ENCODE results near the gene BCAR3.

The BCAR3 gene

GRCh38 chr1:93591676-93592550 is 89.7 kb downstream of the BCAR3 start:
- peak overlapping the region; percentile 87 for H3K27ac ChIP-seq
- TF ChIP-seq, protein P1, sequence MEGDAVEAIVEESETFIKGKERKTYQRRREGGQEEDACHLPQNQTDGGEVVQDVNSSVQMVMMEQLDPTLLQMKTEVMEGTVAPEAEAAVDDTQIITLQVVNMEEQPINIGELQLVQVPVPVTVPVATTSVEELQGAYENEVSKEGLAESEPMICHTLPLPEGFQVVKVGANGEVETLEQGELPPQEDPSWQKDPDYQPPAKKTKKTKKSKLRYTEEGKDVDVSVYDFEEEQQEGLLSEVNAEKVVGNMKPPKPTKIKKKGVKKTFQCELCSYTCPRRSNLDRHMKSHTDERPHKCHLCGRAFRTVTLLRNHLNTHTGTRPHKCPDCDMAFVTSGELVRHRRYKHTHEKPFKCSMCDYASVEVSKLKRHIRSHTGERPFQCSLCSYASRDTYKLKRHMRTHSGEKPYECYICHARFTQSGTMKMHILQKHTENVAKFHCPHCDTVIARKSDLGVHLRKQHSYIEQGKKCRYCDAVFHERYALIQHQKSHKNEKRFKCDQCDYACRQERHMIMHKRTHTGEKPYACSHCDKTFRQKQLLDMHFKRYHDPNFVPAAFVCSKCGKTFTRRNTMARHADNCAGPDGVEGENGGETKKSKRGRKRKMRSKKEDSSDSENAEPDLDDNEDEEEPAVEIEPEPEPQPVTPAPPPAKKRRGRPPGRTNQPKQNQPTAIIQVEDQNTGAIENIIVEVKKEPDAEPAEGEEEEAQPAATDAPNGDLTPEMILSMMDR (IDR thresholded peaks at IDR 0.05): no peak
- no peak for TF ChIP-seq ZFX (IDR thresholded peaks at IDR 0.05; ENCODE audit: borderline replicate concordance)

DNA sequence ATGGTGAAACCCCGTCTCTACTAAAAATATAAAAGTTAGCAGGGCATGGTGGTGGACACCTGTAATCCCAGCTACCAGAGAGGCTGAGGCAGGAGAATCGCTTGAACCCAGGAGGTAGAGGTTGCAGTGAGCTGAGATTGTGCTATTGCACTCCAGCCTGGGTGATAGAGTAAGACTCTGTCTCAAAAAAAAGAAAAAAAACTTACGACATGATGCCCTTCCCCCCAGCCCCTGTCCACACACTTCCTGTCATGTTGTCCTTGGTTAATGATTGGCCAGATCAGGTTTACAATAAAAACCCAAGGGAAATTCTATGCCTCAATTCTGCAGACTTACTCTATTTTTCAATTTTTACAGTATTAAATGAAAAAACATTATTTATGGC is 90.4 kb downstream of the BCAR3 start:
- H3K27ac ChIP-seq: peak overlapping the region; percentile 87

GRCh38 chr1:93588955-93589354 is 92.7 kb downstream of the BCAR3 start:
- no peak overlapping the region for H3K27ac ChIP-seq
- no peak for TF ChIP-seq ZFX (IDR thresholded peaks at IDR 0.05; ENCODE audit: borderline replicate concordance)
- TF ChIP-seq, protein P1 (IDR thresholded peaks at IDR 0.05): no peak

- TF ChIP-seq, protein P1 (IDR thresholded peaks at IDR 0.05): no peak
- TF ChIP-seq ZFX (IDR thresholded peaks at IDR 0.05; ENCODE audit: borderline replicate concordance): no peak
- H3K27ac ChIP-seq: no peak overlapping the region
These were observed 93.4 kb downstream of the BCAR3 start for GRCh38 chr1:93588206-93588605.

DNA sequence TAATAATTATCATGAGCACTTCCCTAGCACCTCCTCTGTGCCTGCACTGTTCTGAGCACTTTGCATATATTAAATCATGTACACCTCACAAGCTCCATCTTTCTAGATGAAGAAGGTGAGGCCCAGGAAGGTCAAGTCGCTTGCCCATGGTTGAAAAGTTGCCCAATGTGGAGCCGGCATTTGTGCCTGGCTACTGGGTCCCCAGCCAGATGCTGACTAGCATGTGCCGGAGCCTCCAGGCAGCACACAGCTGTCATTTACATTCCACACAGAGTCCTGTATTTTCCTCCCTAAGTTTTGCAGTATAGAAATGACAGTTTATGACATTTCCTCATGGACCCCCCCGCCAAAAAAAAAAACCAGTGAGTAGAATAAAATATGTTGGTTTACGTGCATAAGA is 94.3 kb downstream of the BCAR3 start:
- no peak for TF ChIP-seq ZFX (IDR thresholded peaks at IDR 0.05; ENCODE audit: borderline replicate concordance)
- TF ChIP-seq, protein P1 (IDR thresholded peaks at IDR 0.05): no peak
- H3K27ac ChIP-seq: no peak overlapping the region

DNA sequence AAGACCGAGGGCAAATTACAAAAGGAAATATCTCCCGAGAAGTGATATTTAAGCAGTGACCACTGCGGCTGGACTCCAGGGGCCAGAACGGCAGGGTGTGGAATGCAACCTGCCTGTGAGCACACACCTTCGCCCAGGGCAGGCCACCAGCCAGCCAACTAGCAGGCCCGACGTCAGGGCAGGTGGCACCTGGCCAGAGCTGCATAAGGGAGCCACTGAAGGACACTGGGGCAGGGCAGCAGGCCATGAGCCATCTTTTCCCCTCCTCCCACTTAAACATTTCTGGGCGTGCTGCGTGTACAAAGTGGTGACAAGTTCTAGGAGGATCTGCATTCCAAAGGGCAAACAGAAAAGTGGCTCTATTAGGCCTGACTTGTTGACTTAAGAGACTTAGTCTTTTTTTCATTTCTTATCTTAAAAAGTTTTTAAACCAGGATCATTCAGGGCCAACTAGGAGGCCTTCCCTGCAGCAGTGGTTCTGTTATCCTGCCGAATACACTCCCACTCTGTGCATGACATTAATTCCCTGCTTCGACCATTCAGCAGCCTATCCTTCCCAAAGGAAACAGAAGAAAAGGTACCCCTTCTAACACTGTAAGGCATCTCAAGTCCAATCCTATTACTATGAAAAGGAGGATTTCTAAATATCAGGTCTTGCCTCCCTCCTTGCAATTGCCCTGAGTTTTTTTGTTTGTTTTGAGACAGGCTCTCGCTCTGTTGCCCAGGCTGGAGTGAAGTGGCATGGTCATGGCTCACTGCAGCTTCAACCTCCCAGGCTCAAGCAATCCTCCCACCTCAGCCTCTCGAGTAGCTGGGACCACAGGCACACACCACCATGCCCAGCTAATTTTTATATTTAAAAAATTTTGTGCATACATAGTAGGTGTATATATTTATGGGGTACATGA is 96.3 kb downstream of the BCAR3 start:
- peak overlapping the region; percentile 95 for H3K27ac ChIP-seq
- no peak for TF ChIP-seq ZFX (IDR thresholded peaks at IDR 0.05; ENCODE audit: borderline replicate concordance)
- TF ChIP-seq, protein P1 (IDR thresholded peaks at IDR 0.05): no peak

DNA sequence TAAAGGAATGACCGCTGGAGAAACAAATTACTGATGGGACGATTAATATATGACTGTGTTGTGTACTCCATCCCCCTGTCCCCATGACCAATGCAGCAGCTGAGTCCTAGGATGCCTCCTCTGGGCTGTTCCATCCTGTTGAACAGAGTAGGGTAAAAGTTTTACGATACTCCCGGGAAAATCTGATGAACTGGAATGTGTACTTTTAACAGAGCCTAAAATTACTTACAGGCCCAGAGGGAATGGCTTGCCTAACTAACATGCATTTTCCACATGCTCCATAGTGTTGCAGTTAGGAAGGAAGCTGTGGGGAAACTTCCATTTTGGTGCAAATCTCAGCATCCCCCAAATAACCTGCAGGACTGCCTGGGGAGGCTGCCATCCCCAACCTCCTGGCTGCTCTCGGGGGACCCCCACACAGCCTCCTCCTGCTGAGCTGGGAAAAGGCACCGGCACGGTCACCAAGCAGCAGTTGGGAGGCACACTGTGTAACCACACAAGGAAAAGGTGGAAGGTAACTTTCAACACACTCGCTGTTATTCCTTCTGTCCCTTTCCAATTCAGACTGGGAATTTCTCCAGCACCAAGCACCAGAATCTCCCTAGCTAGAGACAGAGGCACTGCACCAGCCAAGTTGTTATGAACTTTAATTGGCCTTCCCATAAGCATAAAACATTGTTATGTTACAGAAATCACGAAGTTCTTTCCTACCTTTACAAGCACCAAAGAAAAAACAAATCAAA is 97.2 kb downstream of the BCAR3 start:
- peak overlapping the region; percentile 95 for H3K27ac ChIP-seq
- TF ChIP-seq ZFX (IDR thresholded peaks at IDR 0.05; ENCODE audit: borderline replicate concordance): no peak
- TF ChIP-seq, protein P1 (IDR thresholded peaks at IDR 0.05): no peak

Measured in 22Rv1 (cell line).